Heart left ventricle (tissue), 16 donors: ENCODE measurements around the gene DNM1L. TPM values are rescaled to one million over a fixed set of nuclear protein-coding genes. Genes with fewer than 3 reads are reported as not detected.

Experiments used
- ATAC-seq, 4 donors: fragments of 200-7000 bp; cut with Tn5 transposase; one replicate each; pipeline ENCODE4 v1.9.1; 2020 to 2022; ENCODE audit warnings: moderate library complexity in 4 of 4, mild to moderate bottlenecking in 3 of 4, moderate number of reproducible peaks in 1 of 4
- DNase-seq, 5 donors: peaks; one replicate each; pipeline ENCODE4 v3.0.0-alpha.2; 2020
- H3K27ac ChIP-seq, 12 donors: fragments of 200-600 bp; sonication (generic) in 4 of 12; one replicate each; pipeline versions ENCODE4 v1.5.0 to v1.8.0; 2016 to 2022; ENCODE audit warnings: mild to moderate bottlenecking in 2 of 12
- H3K27me3 ChIP-seq, 9 donors: fragments of 200-600 bp; sonication (generic) in 2 of 9; one replicate each; pipeline versions ENCODE4 v1.5.1 to v1.8.0; 2016 to 2022; ENCODE audit warnings: mild to moderate bottlenecking in 3 of 9
- H3K36me3 ChIP-seq, 9 donors: fragments of 200-600 bp; sonication (generic) in 2 of 9; one replicate each; pipeline versions ENCODE4 v1.5.0 to v1.8.0; 2018 to 2022; ENCODE audit warnings: mild to moderate bottlenecking in 2 of 9
- H3K4me1 ChIP-seq, 12 donors: fragments of 200-600 bp; sonication (generic) in 4 of 12; one replicate each; pipeline versions ENCODE4 v1.5.0 to v1.8.0; 2016 to 2022; ENCODE audit warnings: mild to moderate bottlenecking in 3 of 12
- H3K4me3 ChIP-seq, 12 donors: fragments of 200-600 bp; sonication (generic) in 4 of 12; one replicate each; pipeline versions ENCODE4 v1.5.0 to v1.8.0; 2017 to 2022; ENCODE audit warnings: mild to moderate bottlenecking in 9 of 12, moderate library complexity in 4 of 12
- H3K9me3 ChIP-seq, 12 donors: fragments of 200-600 bp; sonication (generic) in 4 of 12; one replicate each; pipeline versions ENCODE4 v1.5.0 to v1.8.0; 2016 to 2022; ENCODE audit warnings: mild to moderate bottlenecking in 1 of 12
- POLR2A ChIP-seq, 2 donors: fragments of 450-650 bp; IDR thresholded peaks; one replicate each; pipeline ENCODE4 v1.6.1; 2017; ENCODE audit warnings: antibody characterized with exemption in 2 of 2, mild to moderate bottlenecking in 2 of 2, moderate library complexity in 2 of 2
- WGBS, 4 donors: extraction: QIAGEN DNeasy Blood & Tissue Kit in 2 of 4; methylation state at CpG; one replicate each; pipeline versions ENCODE4 v1.1.5 to v1.1.7; 2013 to 2018; 5-methylcytosine and 5-hydroxymethylcytosine counted together
- intact Hi-C, 10 donors: fragments of 100-400 bp; cut with DNase I; formaldehyde crosslinking; loops; one replicate each; pipeline versions ENCODE4 v1.11.1 to v1.14.2; 2022
- polyA plus RNA-seq, 2 donors: library from polyadenylated mRNA; stranded (reverse); fragments of 200-250 nt; gene quantifications; one replicate each; pipeline ENCODE4 v1.2.3, GENCODE V29; 2013
- total RNA-seq, 9 donors: library from RNA; depleted of rRNA in 2 of 9; stranded (reverse); fragments of >200 nt in 2 of 9; fragmentation: NEBNext Ultra II Directional in 3 of 9; extraction: Animal tissue kit (Norgen Biotek cat#: 25700) in 3 of 9; gene quantifications; one replicate each; pipeline versions ENCODE4 v1.1.0 to v1.2.4, GENCODE V29; 2016 to 2023
- TF ChIP-seq, protein P1 (sequence below), 12 donors: fragments of 200-600 bp; sonication (generic) in 4 of 12; IDR thresholded peaks; one replicate each; pipeline versions ENCODE4 v1.5.0 to v1.8.0; 2018 to 2022; ENCODE audit warnings: antibody characterized with exemption in 12 of 12, mild to moderate bottlenecking in 5 of 12
- donor health status: ischemic (EF 13 %, LVEDD 7.1; RV severe dilation, severe dysfunction).
- donor health status: healthy with polysubstance abuse.
- donor health status: DM: no; HTN: yes; CAD: no.
- donor health status: DM: no; HTN: no; CAD: no.
- donor health status: ischemic (EF 25% LVEDD 6.9; RV normal size, moderate dysfunction).
- donor health status: ischemic (EF 25% LVEDD 5.7; RV mildly dilated, moderate dysfunction).
- donor health status: healthy.
- donor health status: DM: yes; HTN: yes; CAD: no.
- donor health status: ischemic (EF 35%, LVEDD 5.7; RV mildly dilated, moderate dysfunction).
- donor health status: nonischemic (EF 11% LVEDD 7.7; RV severe dilation, severe dysfunction).
- donor health status: DM: yes; HTN: yes; CAD: no.
- donor health status: PGD.
- donor health status: ischemic (EF 29% LVEDD 5.4; RV normal size, mild dysfunction).
- donor health status: nonischemic (EF 23%, LVEDD 6.1; RV moderate dilation, normal function).

Gene DNM1L
- total and polyA plus RNA-seq, 11 donors: 37.8 to 71.1 (median 55.0) TPM

DNA sequence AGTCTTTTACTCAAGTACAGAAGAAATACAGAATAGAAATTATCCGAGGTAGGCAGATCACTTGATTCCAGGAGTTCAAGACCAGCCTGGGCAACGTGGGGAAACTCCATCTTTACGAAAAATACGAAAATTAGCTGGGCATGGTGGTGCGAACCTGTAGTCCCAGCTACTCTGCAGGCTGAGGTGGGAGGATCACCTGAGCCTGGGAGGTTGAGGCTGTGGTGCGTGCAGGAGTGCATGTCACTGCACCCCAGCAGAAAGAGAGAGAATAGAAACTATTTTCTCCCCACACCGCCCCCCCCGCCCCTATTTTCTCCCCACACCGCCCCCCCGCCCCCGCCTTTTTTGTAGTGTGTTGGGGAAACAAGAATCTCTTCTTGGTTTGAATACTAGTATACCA is 2.2 kb downstream of the DNM1L start:
- Histone ChIP-seq H3K36me3 (peaks cover 0 to 11% (median 0%) of the 10 kb centered on the region in 9 donors), H3K27ac (peak overlapping the region in 1 of 12 donors; percentile 95), H3K9me3 (no peaks in the 10 kb centered on the region), H3K4me1 (peaks cover 0 to 24% (median 10%) of the 10 kb centered on the region in 12 donors), H3K27me3 (no peaks in the 10 kb centered on the region), H3K4me3 (peak overlapping the region in 1 of 12 donors; percentile 81)
- TF ChIP-seq POLR2A (IDR thresholded peaks at IDR 0.05): no peak
- TF ChIP-seq, protein P1, sequence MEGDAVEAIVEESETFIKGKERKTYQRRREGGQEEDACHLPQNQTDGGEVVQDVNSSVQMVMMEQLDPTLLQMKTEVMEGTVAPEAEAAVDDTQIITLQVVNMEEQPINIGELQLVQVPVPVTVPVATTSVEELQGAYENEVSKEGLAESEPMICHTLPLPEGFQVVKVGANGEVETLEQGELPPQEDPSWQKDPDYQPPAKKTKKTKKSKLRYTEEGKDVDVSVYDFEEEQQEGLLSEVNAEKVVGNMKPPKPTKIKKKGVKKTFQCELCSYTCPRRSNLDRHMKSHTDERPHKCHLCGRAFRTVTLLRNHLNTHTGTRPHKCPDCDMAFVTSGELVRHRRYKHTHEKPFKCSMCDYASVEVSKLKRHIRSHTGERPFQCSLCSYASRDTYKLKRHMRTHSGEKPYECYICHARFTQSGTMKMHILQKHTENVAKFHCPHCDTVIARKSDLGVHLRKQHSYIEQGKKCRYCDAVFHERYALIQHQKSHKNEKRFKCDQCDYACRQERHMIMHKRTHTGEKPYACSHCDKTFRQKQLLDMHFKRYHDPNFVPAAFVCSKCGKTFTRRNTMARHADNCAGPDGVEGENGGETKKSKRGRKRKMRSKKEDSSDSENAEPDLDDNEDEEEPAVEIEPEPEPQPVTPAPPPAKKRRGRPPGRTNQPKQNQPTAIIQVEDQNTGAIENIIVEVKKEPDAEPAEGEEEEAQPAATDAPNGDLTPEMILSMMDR (IDR thresholded peaks at IDR 0.05): no peak
- DNase-seq (no peak), ATAC-seq (no peak)
- 81 to 94% (median 91%) methylated on average over 11 of the region's 11 CpGs for WGBS, 4 donors
- intact Hi-C loops: no loop called here

DNA sequence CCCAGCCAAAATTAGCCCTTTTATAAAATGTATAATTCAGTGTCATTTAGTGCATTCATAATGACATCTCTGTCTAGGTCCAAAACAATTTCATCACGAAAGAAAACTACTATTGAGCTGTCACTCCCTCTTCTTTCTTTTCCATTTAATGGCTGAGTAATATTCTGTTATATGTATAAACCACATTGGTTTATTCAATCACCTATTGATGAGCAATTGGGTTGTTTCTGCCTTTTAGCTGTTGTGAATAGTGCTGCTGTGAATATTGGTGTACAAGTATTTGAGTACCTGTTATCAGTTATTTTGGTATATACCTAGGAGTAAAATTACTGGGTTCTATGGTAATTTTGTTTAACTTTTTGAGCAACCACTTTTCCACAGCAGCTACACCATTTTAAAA is 7.2 kb downstream of the DNM1L start:
- H3K9me3 ChIP-seq: no peaks in the 10 kb centered on the region
- no peak for ATAC-seq
- no peak for DNase-seq
- intact Hi-C loops: no loop called here
- peaks cover 0 to 11% (median 0%) of the 10 kb centered on the region in 9 donors for H3K36me3 ChIP-seq
- WGBS, 4 donors: 92 to 98% (median 97%) methylated on average over 1 of the region's 1 CpG
- H3K27ac ChIP-seq: no peak overlapping the region
- TF ChIP-seq, protein P1 (IDR thresholded peaks at IDR 0.05): no peak
- TF ChIP-seq POLR2A (IDR thresholded peaks at IDR 0.05): no peak
- peaks cover 0 to 10% (median 0%) of the 10 kb centered on the region in 12 donors for H3K4me1 ChIP-seq
- no peaks in the 10 kb centered on the region for H3K27me3 ChIP-seq
- no peak overlapping the region for H3K4me3 ChIP-seq

DNA sequence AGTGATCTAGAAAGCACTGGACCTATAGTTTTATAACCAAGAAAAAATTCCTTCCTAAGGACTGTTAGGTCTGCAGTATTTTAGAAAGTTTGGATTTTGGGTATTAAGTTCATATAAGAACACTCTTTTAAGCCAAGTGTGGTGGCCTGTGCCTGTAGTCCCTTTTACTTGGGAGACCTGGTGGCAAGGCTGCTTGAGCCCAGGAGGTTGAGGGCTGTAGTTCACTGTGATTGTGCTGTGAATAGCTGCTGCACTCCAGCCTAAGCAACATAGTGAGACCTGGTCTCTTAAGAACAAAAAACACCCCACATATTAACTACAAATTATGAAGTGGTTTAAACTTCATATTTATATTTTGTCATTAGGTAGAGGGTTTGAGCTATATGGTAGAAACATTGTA is 9.7 kb downstream of the DNM1L start:
- no peaks in the 10 kb centered on the region for H3K9me3 ChIP-seq
- peaks cover 0 to 8% (median 0%) of the 10 kb centered on the region in 9 donors for H3K36me3 ChIP-seq
- peaks cover 0 to 14% (median 0%) of the 10 kb centered on the region in 12 donors for H3K4me1 ChIP-seq
- ATAC-seq (no peak), DNase-seq (no peak)
- no peak overlapping the region for H3K27ac ChIP-seq
- no peak for TF ChIP-seq POLR2A (IDR thresholded peaks at IDR 0.05)
- TF ChIP-seq, protein P1 (IDR thresholded peaks at IDR 0.05): no peak
- no peak overlapping the region for H3K4me3 ChIP-seq
- intact Hi-C loops: no loop called here
- no peaks in the 10 kb centered on the region for H3K27me3 ChIP-seq

DNA sequence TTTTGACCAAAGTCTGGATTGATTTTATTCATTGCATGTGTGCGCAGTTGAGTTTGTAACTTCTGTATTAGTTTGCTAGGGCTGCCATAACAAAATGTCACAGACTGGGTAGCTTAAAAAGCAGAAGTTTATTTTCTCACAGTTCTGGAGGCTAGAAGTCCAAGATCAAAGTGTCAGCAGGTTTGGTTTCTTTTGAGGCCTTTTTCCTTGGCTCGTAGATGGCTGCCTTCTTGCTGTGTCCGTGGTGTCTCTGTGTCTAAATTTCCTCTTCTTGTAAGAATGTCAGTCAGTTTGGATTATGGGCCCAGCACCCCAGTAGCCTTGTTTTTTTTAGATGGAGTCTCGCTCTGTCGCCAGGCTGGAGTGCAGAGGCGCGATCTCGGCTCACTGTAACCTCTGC is 11.8 kb downstream of the DNM1L start:
- Histone ChIP-seq H3K27me3 (no peaks in the 10 kb centered on the region), H3K9me3 (peaks cover 0 to 6% (median 0%) of the 10 kb centered on the region in 12 donors), H3K27ac (no peak overlapping the region), H3K4me3 (no peak overlapping the region), H3K4me1 (peaks cover 0 to 17% (median 0%) of the 10 kb centered on the region in 12 donors), H3K36me3 (peaks cover 0 to 3% (median 0%) of the 10 kb centered on the region in 9 donors)
- intact Hi-C loops: no loop called here
- DNase-seq (no peak), ATAC-seq (no peak)
- 82 to 99% (median 98%) methylated on average over 8 of the region's 8 CpGs for WGBS, 4 donors
- TF ChIP-seq, protein P1 (IDR thresholded peaks at IDR 0.05): no peak
- no peak for TF ChIP-seq POLR2A (IDR thresholded peaks at IDR 0.05)
